Ascending aorta (tissue), 2 donors: ENCODE data around the gene SHMT2. TPM values are rescaled to one million over a fixed set of nuclear protein-coding genes. Genes with fewer than 3 reads are reported as not detected.

Experiments used
- DNase-seq, 2 donors: peaks; one replicate each; pipeline ENCODE4 v3.0.0-alpha.2; 2019; ENCODE audit warnings: low spot score in 2 of 2
- H3K27ac ChIP-seq, 2 donors: fragments of 200-600 bp; sonication (generic); one replicate each; pipeline ENCODE4 v1.5.1; 2016 to 2017; ENCODE audit warnings: mild to moderate bottlenecking in 1 of 2
- H3K27me3 ChIP-seq: fragments of 200-600 bp; sonication (generic); one replicate; pipeline ENCODE4 v1.5.1; 2017
- H3K36me3 ChIP-seq, 2 donors: fragments of 200-600 bp; sonication (generic); one replicate each; pipeline ENCODE4 v1.5.1; 2016
- H3K4me1 ChIP-seq, 2 donors: fragments of 200-600 bp; sonication (generic); one replicate each; pipeline ENCODE4 v1.5.1; 2016 to 2017; ENCODE audit warnings: mild to moderate bottlenecking in 1 of 2
- H3K4me3 ChIP-seq, 2 donors: fragments of 200-600 bp; sonication (generic); one replicate each; pipeline ENCODE4 v1.5.1; 2016 to 2017; ENCODE audit warnings: mild to moderate bottlenecking in 1 of 2
- H3K9me3 ChIP-seq, 2 donors: fragments of 200-600 bp; sonication (generic); one replicate each; pipeline ENCODE4 v1.5.1; 2016
- CTCF ChIP-seq, 3 experiments: fragments of 200-600 bp in 2 of 3; fragments of 450-650 bp in 1 of 3; sonication (generic) in 2 of 3; IDR thresholded peaks; one replicate each; pipeline ENCODE4 v1.5.1; 2016 to 2019; ENCODE audit warnings: antibody characterized with exemption in 3 of 3, mild to moderate bottlenecking in 1 of 3, moderate library complexity in 1 of 3
- intact Hi-C: fragments of 100-400 bp; cut with DNase I; formaldehyde crosslinking; loops from one replicate; pipeline ENCODE4 v1.15.1; 2023
- total RNA-seq: library from RNA; depleted of rRNA; stranded (reverse); fragments of >200 nt; gene quantifications from one replicate; pipeline ENCODE4 v1.1.0, GENCODE V29; 2016

Gene SHMT2
- total RNA-seq, 1 donor from 2014 or later: 136 TPM

DNA sequence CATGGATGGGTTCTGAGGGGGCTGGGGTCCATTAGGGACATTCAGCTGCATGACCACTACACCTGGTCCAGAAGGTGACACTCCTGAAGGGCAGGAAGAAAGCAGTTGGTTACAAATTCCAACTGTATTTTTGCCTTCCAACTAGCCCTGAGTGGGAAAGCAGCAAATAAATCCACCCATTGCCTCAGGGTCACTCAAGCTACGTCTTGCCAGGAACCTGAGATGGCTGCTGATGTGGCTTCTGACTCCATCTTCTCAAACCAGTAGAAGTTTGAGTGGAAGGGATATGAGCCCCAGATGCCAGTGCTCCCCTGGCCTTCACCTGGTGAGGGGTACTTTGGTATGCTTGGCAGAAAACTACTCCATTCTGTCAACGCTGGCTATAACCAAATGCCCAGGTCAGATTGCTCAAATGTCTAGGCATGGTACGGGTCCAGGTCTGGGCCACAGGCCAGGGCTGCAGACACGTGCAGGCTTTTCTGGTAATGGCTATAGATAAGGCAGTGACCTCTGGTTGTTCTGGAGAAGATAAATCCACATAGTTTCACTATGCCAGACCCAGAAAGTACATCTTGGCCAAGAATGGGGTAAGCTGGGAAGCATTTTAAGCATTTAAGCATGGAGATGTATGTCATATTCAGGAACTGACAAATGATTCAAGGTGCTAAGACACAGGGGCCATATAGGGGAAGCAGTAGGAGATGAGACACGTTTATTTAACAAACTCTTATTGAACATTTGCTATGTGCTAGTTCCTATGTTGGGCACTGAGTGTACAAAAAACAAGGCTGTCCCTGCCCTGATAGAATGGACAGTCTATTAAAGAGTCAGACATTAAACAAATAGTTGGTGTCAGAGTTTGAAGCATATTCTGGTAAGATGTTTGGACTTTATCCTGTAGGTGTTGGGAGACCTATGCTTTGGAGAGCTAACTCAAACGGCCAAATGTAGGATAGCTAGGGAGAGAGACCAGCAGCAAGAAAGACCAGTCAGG is 29.8 kb downstream of the SHMT2 start:
- Histone ChIP-seq H3K9me3 (no peaks in the 10 kb centered on the region), H3K4me1 (no peaks in the 10 kb centered on the region), H3K36me3 (peaks cover 43 to 72% of the 10 kb centered on the region in 2 donors), H3K27ac (no peak overlapping the region), H3K27me3 (no peaks in the 10 kb centered on the region), H3K4me3 (no peak overlapping the region)
- no peak for TF ChIP-seq CTCF (IDR thresholded peaks at IDR 0.05)
- intact Hi-C loops: no loop called here
- no peak for DNase-seq

- no peak for DNase-seq
- no peak overlapping the region for H3K4me3 ChIP-seq
- no peaks in the 10 kb centered on the region for H3K27me3 ChIP-seq
- H3K36me3 ChIP-seq: peaks cover 36 to 65% of the 10 kb centered on the region in 2 donors
- no peak for TF ChIP-seq CTCF (IDR thresholded peaks at IDR 0.05)
- no peaks in the 10 kb centered on the region for H3K4me1 ChIP-seq
- H3K9me3 ChIP-seq: no peaks in the 10 kb centered on the region
- H3K27ac ChIP-seq: no peak overlapping the region
- intact Hi-C loops: no loop called here
Measured at GRCh38 chr12:57260366-57260765, 30.9 kb downstream of the SHMT2 start.

DNA sequence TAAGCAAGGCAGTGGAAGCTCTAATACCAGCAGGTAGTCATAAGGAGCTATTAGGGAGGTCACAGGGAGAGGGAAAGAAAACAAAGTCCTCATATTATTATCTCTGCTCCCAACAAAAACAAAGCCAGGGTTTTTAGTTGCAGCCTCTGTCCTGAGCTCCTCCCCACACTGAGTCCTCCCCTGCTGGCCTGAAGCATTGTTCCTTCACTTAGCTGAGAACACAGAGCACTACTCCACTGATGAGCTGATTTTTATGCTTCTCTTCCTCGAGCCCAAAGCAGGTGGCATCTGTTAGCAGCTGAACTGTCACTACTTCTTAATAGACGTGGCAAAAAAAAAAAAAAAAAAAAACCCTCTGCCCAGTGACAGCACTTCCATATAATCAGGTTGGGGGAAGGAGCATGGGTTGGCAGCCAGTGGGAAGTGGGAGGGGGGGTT is 31.9 kb downstream of the SHMT2 start:
- intact Hi-C loops: no loop called here
- Histone ChIP-seq H3K36me3 (peaks cover 32 to 66% of the 10 kb centered on the region in 2 donors), H3K4me1 (no peaks in the 10 kb centered on the region), H3K9me3 (no peaks in the 10 kb centered on the region), H3K27ac (no peak overlapping the region), H3K4me3 (no peak overlapping the region), H3K27me3 (no peaks in the 10 kb centered on the region)
- no peak for TF ChIP-seq CTCF (IDR thresholded peaks at IDR 0.05)
- no peak for DNase-seq

GRCh38 chr12:57262126-57262822 is 32.8 kb downstream of the SHMT2 start:
- Histone ChIP-seq H3K9me3 (no peaks in the 10 kb centered on the region), H3K27ac (no peak overlapping the region), H3K27me3 (no peaks in the 10 kb centered on the region), H3K4me3 (no peak overlapping the region), H3K4me1 (no peaks in the 10 kb centered on the region), H3K36me3 (peaks cover 34 to 66% of the 10 kb centered on the region in 2 donors)
- intact Hi-C loops: no loop called here
- no peak for TF ChIP-seq CTCF (IDR thresholded peaks at IDR 0.05)
- DNase-seq: no peak

- TF ChIP-seq CTCF (IDR thresholded peaks at IDR 0.05): no peak
- no peak for DNase-seq
- no peaks in the 10 kb centered on the region for H3K9me3 ChIP-seq
- peaks cover 26 to 62% of the 10 kb centered on the region in 2 donors for H3K36me3 ChIP-seq
- H3K4me1 ChIP-seq: no peaks in the 10 kb centered on the region
- no peak overlapping the region for H3K27ac ChIP-seq
- no peak overlapping the region for H3K4me3 ChIP-seq
- H3K27me3 ChIP-seq: no peaks in the 10 kb centered on the region
- intact Hi-C loops: loop anchor here (1.0 kb wide), 1 partner anchor 189 kb away; no protein-coding TSS in a partner anchor
Measured at GRCh38 chr12:57263096-57263495, 33.6 kb downstream of the SHMT2 start.
